Endothelial cell (in vitro differentiated cells): ENCODE results near the gene DMPK. TPM values are rescaled to one million over a fixed set of nuclear protein-coding genes. Genes with fewer than 3 reads are reported as not detected.

Experiments used
- DNase-seq: peaks from one replicate; pipeline ENCODE4 v3.0.0; 2021; ENCODE audit warnings: low spot score
- H3K27ac Mint-ChIP-seq: one replicate; pipeline ENCODE4 v1.8.0; 2021; ENCODE audit warnings: mixed read lengths, inconsistent platforms; ENCODE audit not compliant: unreplicated experiment
- H3K27me3 Mint-ChIP-seq: one replicate; pipeline ENCODE4 v1.8.0; 2021; ENCODE audit warnings: mild to moderate bottlenecking, moderate library complexity, mixed read lengths, inconsistent platforms; ENCODE audit not compliant: unreplicated experiment
- H3K36me3 Mint-ChIP-seq: one replicate; pipeline ENCODE4 v1.8.0; 2021; ENCODE audit warnings: mild to moderate bottlenecking, low read depth, mixed read lengths, inconsistent platforms; ENCODE audit not compliant: unreplicated experiment
- H3K4me1 Mint-ChIP-seq: one replicate; pipeline ENCODE4 v1.8.0; 2021; ENCODE audit warnings: mild to moderate bottlenecking, mixed read lengths, inconsistent platforms; ENCODE audit not compliant: unreplicated experiment
- H3K4me3 Mint-ChIP-seq: one replicate; pipeline ENCODE4 v1.8.0; 2021; ENCODE audit warnings: mild to moderate bottlenecking, mixed read lengths, inconsistent platforms; ENCODE audit not compliant: unreplicated experiment
- H3K9me3 Mint-ChIP-seq: one replicate; pipeline ENCODE4 v1.8.0; 2021; ENCODE audit warnings: mixed read lengths, inconsistent platforms; ENCODE audit not compliant: unreplicated experiment
- total RNA-seq: library from RNA; stranded (reverse); fragmentation: NEBNext Ultra II Directional; extraction: Animal tissue kit (Norgen Biotek cat#: 25700); gene quantifications from one replicate; pipeline ENCODE4 v1.2.1, GENCODE V29; 2021; ENCODE audit not compliant: unreplicated experiment
- TF ChIP-seq, protein P1 (sequence below): fragments of 200-600 bp; sonication (generic); IDR thresholded peaks from one replicate; pipeline ENCODE4 v1.5.0; 2021; ENCODE audit warnings: antibody characterized with exemption; ENCODE audit not compliant: unreplicated experiment

DMPK gene
- total RNA-seq, 1 donor from 2014 or later, result 80.3 TPM

GRCh38 chr19:45789035-45789786 is 6.9 kb upstream of the DMPK start:
- peak overlapping the region; percentile 42 for H3K27ac Mint-ChIP-seq
- H3K4me1 Mint-ChIP-seq, result peaks cover 30% of the 10 kb centered on the region
- TF ChIP-seq, protein P1, sequence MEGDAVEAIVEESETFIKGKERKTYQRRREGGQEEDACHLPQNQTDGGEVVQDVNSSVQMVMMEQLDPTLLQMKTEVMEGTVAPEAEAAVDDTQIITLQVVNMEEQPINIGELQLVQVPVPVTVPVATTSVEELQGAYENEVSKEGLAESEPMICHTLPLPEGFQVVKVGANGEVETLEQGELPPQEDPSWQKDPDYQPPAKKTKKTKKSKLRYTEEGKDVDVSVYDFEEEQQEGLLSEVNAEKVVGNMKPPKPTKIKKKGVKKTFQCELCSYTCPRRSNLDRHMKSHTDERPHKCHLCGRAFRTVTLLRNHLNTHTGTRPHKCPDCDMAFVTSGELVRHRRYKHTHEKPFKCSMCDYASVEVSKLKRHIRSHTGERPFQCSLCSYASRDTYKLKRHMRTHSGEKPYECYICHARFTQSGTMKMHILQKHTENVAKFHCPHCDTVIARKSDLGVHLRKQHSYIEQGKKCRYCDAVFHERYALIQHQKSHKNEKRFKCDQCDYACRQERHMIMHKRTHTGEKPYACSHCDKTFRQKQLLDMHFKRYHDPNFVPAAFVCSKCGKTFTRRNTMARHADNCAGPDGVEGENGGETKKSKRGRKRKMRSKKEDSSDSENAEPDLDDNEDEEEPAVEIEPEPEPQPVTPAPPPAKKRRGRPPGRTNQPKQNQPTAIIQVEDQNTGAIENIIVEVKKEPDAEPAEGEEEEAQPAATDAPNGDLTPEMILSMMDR, result no peak
- peaks cover 47% of the 10 kb centered on the region for H3K36me3 Mint-ChIP-seq
- H3K4me3 Mint-ChIP-seq, result peak overlapping the region; percentile 82
- peaks cover 17% of the 10 kb centered on the region for H3K27me3 Mint-ChIP-seq
- H3K9me3 Mint-ChIP-seq, result no peaks in the 10 kb centered on the region
- DNase-seq, result no peak

DNA sequence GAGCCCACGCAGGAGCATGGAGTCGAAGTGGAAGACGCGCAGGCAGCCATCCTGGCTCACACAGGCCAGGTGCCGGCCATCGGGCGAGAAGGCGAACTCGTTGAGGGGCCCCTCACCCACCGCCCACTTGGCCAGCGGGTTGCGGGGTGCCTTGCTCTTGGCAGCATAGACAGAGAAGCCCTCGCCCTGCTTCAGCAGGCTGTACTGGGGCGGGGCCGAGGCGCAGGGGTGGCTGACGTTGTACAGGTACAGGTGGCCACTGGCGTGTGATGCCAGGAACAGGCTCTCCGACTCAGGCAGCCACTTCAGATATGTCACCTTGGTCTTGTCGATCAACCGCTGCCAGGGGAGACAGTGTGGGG is 4.2 kb upstream of the DMPK start:
- DNase-seq, result no peak
- Mint-ChIP-seq H3K4me3 (no peak overlapping the region), H3K27ac (no peak overlapping the region), H3K36me3 (peaks cover 37% of the 10 kb centered on the region), H3K4me1 (peaks cover 19% of the 10 kb centered on the region), H3K9me3 (no peaks in the 10 kb centered on the region), H3K27me3 (peaks cover 9% of the 10 kb centered on the region)
- TF ChIP-seq, protein P1, result no peak

GRCh38 chr19:45785781-45786532 is 3.7 kb upstream of the DMPK start:
- peaks cover 32% of the 10 kb centered on the region for H3K36me3 Mint-ChIP-seq
- peaks cover 8% of the 10 kb centered on the region for H3K27me3 Mint-ChIP-seq
- no peaks in the 10 kb centered on the region for H3K9me3 Mint-ChIP-seq
- no peak for DNase-seq
- TF ChIP-seq, protein P1, result no peak
- no peak overlapping the region for H3K4me3 Mint-ChIP-seq
- peaks cover 16% of the 10 kb centered on the region for H3K4me1 Mint-ChIP-seq
- no peak overlapping the region for H3K27ac Mint-ChIP-seq

- Mint-ChIP-seq H3K4me3 (no peak overlapping the region), H3K36me3 (peaks cover 29% of the 10 kb centered on the region)
Measured at GRCh38 chr19:45785097-45785496, 2.8 kb upstream of the DMPK start.

More at GRCh38 chr19:45785097-45785496, 2.8 kb upstream of the DMPK start:
- Mint-ChIP-seq H3K4me1 (peaks cover 14% of the 10 kb centered on the region), H3K27ac (no peak overlapping the region), H3K27me3 (peaks cover 10% of the 10 kb centered on the region), H3K9me3 (no peaks in the 10 kb centered on the region)
- DNase-seq, result no peak
- TF ChIP-seq, protein P1, result no peak
